Dendritic cell treated with granulocyte-macrophage colony-stimulating factor and Interleukin-4, amounts not matched to agents 40 ng/mL and 50 ng/mL, for 4 days (primary cell): ENCODE data around the gene MED13.

Source experiments
- H3K27ac Mint-ChIP-seq: one replicate; pipeline ENCODE4 v1.8.0; 2022; ENCODE audit warnings: mild to moderate bottlenecking, mixed read lengths
- H3K27me3 Mint-ChIP-seq: one replicate; pipeline ENCODE4 v1.8.0; 2022; ENCODE audit warnings: mild to moderate bottlenecking, mixed read lengths
- H3K36me3 Mint-ChIP-seq: one replicate; pipeline ENCODE4 v1.8.0; 2022; ENCODE audit warnings: low read depth, mixed read lengths
- H3K4me1 Mint-ChIP-seq: one replicate; pipeline ENCODE4 v1.8.0; 2022; ENCODE audit warnings: low read depth, mixed read lengths
- H3K4me3 Mint-ChIP-seq: one replicate; pipeline ENCODE4 v1.8.0; 2022; ENCODE audit warnings: mild to moderate bottlenecking, moderate library complexity, mixed read lengths
- H3K9me3 Mint-ChIP-seq: one replicate; pipeline ENCODE4 v1.8.0; 2022; ENCODE audit warnings: mixed read lengths
- intact Hi-C: fragments of 100-400 bp; cut with micrococcal nuclease; formaldehyde crosslinking; loops from one replicate; pipeline ENCODE4 v1.15.0; 2022

MED13 gene

GRCh38 chr17:62064791-62065563, at the start of gene MED13:
Gene MED13, minus strand, starts transcription at chr17:62065278. Its CDS starts 73 bp downstream, at chr17:62065205.
- Mint-ChIP-seq H3K9me3 (no peaks in the 10 kb centered on the region), H3K4me1 (peaks cover 24% of the 10 kb centered on the region), H3K27me3 (peaks cover 2% of the 10 kb centered on the region), H3K36me3 (peaks cover 48% of the 10 kb centered on the region), H3K4me3 (peak within 1 kb of the TSS; percentile 96), H3K27ac (peak within 1 kb of the TSS; percentile 98)
- intact Hi-C loops = loop anchor here (1.0 to 10.0 kb wide), 2 partner anchors 44 to 200 kb away; partner anchors contain the start of gene BRIP1

GRCh38 chr17:62112229-62112628, 47.2 kb upstream of the MED13 start:
- H3K27me3 Mint-ChIP-seq = peaks cover 3% of the 10 kb centered on the region
- H3K4me1 Mint-ChIP-seq = peaks cover 5% of the 10 kb centered on the region
- no peaks in the 10 kb centered on the region for H3K36me3 Mint-ChIP-seq
- no peak overlapping the region for H3K27ac Mint-ChIP-seq
- intact Hi-C loops = no loop called here
- H3K9me3 Mint-ChIP-seq = no peaks in the 10 kb centered on the region
- no peak overlapping the region for H3K4me3 Mint-ChIP-seq

GRCh38 chr17:62111562-62112171, 46.6 kb upstream of the MED13 start:
- Mint-ChIP-seq H3K4me1 (peaks cover 5% of the 10 kb centered on the region), H3K4me3 (no peak overlapping the region), H3K9me3 (no peaks in the 10 kb centered on the region), H3K36me3 (no peaks in the 10 kb centered on the region), H3K27me3 (peaks cover 3% of the 10 kb centered on the region), H3K27ac (peak overlapping the region; percentile 41)
- intact Hi-C loops = no loop called here

GRCh38 chr17:62110923-62111484, 45.9 kb upstream of the MED13 start:
- H3K27ac Mint-ChIP-seq = peak overlapping the region; percentile 41
- H3K4me1 Mint-ChIP-seq = peaks cover 5% of the 10 kb centered on the region
- H3K9me3 Mint-ChIP-seq = no peaks in the 10 kb centered on the region
- intact Hi-C loops = no loop called here
- H3K4me3 Mint-ChIP-seq = no peak overlapping the region
- H3K27me3 Mint-ChIP-seq = peaks cover 3% of the 10 kb centered on the region
- no peaks in the 10 kb centered on the region for H3K36me3 Mint-ChIP-seq

- Mint-ChIP-seq H3K27me3 (peaks cover 3% of the 10 kb centered on the region), H3K4me1 (peaks cover 10% of the 10 kb centered on the region), H3K9me3 (no peaks in the 10 kb centered on the region), H3K27ac (no peak overlapping the region), H3K36me3 (no peaks in the 10 kb centered on the region), H3K4me3 (no peak overlapping the region)
- intact Hi-C loops = loop anchor here (1.0 to 2.0 kb wide), 2 partner anchors 45 to 273 kb away; partner anchors contain the start of gene MED13
These were observed 44.8 kb upstream of the MED13 start for GRCh38 chr17:62109924-62110323.

- Mint-ChIP-seq H3K27me3 (peaks cover 3% of the 10 kb centered on the region), H3K36me3 (no peaks in the 10 kb centered on the region), H3K4me1 (peaks cover 10% of the 10 kb centered on the region), H3K4me3 (no peak overlapping the region), H3K27ac (no peak overlapping the region), H3K9me3 (no peaks in the 10 kb centered on the region)
- intact Hi-C loops = loop anchor here (1.0 to 2.0 kb wide), 2 partner anchors 44 to 273 kb away; partner anchors contain the start of gene MED13
These were observed 44.4 kb upstream of the MED13 start for GRCh38 chr17:62109378-62109902.

- intact Hi-C loops = no loop called here
These were observed 40.8 kb upstream of the MED13 start for GRCh38 chr17:62105861-62106260.

GRCh38 chr17:62105357-62105756, 40.3 kb upstream of the MED13 start:
- Mint-ChIP-seq H3K27ac (no peak overlapping the region), H3K4me3 (no peak overlapping the region), H3K4me1 (peaks cover 8% of the 10 kb centered on the region), H3K9me3 (no peaks in the 10 kb centered on the region), H3K36me3 (no peaks in the 10 kb centered on the region), H3K27me3 (peaks cover under 1% of the 10 kb centered on the region)
- intact Hi-C loops = no loop called here

More at GRCh38 chr17:62105861-62106260, 40.8 kb upstream of the MED13 start:
- Mint-ChIP-seq H3K27ac (no peak overlapping the region), H3K36me3 (no peaks in the 10 kb centered on the region), H3K9me3 (no peaks in the 10 kb centered on the region), H3K27me3 (peaks cover 1% of the 10 kb centered on the region), H3K4me3 (no peak overlapping the region), H3K4me1 (peaks cover 5% of the 10 kb centered on the region)

- H3K4me3 Mint-ChIP-seq = no peak overlapping the region
- intact Hi-C loops = no loop called here
- H3K36me3 Mint-ChIP-seq = no peaks in the 10 kb centered on the region
- peaks cover 2% of the 10 kb centered on the region for H3K27me3 Mint-ChIP-seq
- H3K27ac Mint-ChIP-seq = no peak overlapping the region
- H3K9me3 Mint-ChIP-seq = peaks cover 9% of the 10 kb centered on the region
- peaks cover 38% of the 10 kb centered on the region for H3K4me1 Mint-ChIP-seq
These were observed 36.4 kb upstream of the MED13 start for GRCh38 chr17:62101515-62101914.

- Mint-ChIP-seq H3K4me3 (no peak overlapping the region), H3K27me3 (peaks cover 3% of the 10 kb centered on the region), H3K36me3 (no peaks in the 10 kb centered on the region), H3K27ac (no peak overlapping the region), H3K4me1 (peaks cover 42% of the 10 kb centered on the region), H3K9me3 (peaks cover 9% of the 10 kb centered on the region)
- intact Hi-C loops = no loop called here
These were observed 36.0 kb upstream of the MED13 start for GRCh38 chr17:62101090-62101489.

GRCh38 chr17:62100055-62100454, 35.0 kb upstream of the MED13 start:
- Mint-ChIP-seq H3K4me1 (peaks cover 45% of the 10 kb centered on the region), H3K36me3 (no peaks in the 10 kb centered on the region)

GRCh38 chr17:62099532-62099931, 34.5 kb upstream of the MED13 start:
- Mint-ChIP-seq H3K4me3 (no peak overlapping the region), H3K4me1 (peaks cover 44% of the 10 kb centered on the region), H3K27me3 (peaks cover 3% of the 10 kb centered on the region), H3K9me3 (peaks cover 9% of the 10 kb centered on the region), H3K27ac (no peak overlapping the region), H3K36me3 (no peaks in the 10 kb centered on the region)
- intact Hi-C loops = no loop called here

More at GRCh38 chr17:62100055-62100454, 35.0 kb upstream of the MED13 start:
- Mint-ChIP-seq H3K27me3 (peaks cover 3% of the 10 kb centered on the region), H3K27ac (peak overlapping the region; percentile 14), H3K4me3 (no peak overlapping the region), H3K9me3 (peaks cover 9% of the 10 kb centered on the region)
- intact Hi-C loops = no loop called here

GRCh38 chr17:62098623-62099231, 33.6 kb upstream of the MED13 start:
- Mint-ChIP-seq H3K36me3 (no peaks in the 10 kb centered on the region), H3K27me3 (peaks cover 3% of the 10 kb centered on the region), H3K27ac (peak overlapping the region; percentile 70), H3K4me1 (peaks cover 50% of the 10 kb centered on the region), H3K9me3 (peaks cover 9% of the 10 kb centered on the region), H3K4me3 (peak overlapping the region; percentile 1)
- intact Hi-C loops = no loop called here

GRCh38 chr17:62096401-62096670, 31.3 kb upstream of the MED13 start:
- intact Hi-C loops = no loop called here
- Mint-ChIP-seq H3K36me3 (no peaks in the 10 kb centered on the region), H3K27me3 (peaks cover 4% of the 10 kb centered on the region), H3K9me3 (peaks cover 9% of the 10 kb centered on the region), H3K27ac (no peak overlapping the region), H3K4me1 (peaks cover 53% of the 10 kb centered on the region), H3K4me3 (no peak overlapping the region)
